ENCODE data around the gene NKAIN2. TPM values are rescaled to one million over a fixed set of nuclear protein-coding genes. Genes with fewer than 3 reads are reported as not detected.
"Not testable (repeated sequence)": the region's sequence is repeated elsewhere in the genome, so short reads cannot be mapped to it uniquely, and the experiment has no call there.

NKAIN2 gene
- polyA plus RNA-seq, 1 donor from 2014 or later = not detected

- no peak overlapping the region for H3K27ac Mint-ChIP-seq
- peaks cover 2 to 3% (median 3%) of the 10 kb centered on the region in 3 donors for H3K9me3 Mint-ChIP-seq
- no peaks in the 10 kb centered on the region for H3K36me3 Mint-ChIP-seq
- H3K4me3 Mint-ChIP-seq = no peak overlapping the region
- H3K27me3 Mint-ChIP-seq = no peaks in the 10 kb centered on the region
- no peaks in the 10 kb centered on the region for H3K4me1 Mint-ChIP-seq
Observed at GRCh38 chr6:123940551-123940950, 136.9 kb downstream of the NKAIN2 start.

GRCh38 chr6:123941855-123942254 is 138.2 kb downstream of the NKAIN2 start:
- no peaks in the 10 kb centered on the region for H3K27me3 Mint-ChIP-seq

DNA sequence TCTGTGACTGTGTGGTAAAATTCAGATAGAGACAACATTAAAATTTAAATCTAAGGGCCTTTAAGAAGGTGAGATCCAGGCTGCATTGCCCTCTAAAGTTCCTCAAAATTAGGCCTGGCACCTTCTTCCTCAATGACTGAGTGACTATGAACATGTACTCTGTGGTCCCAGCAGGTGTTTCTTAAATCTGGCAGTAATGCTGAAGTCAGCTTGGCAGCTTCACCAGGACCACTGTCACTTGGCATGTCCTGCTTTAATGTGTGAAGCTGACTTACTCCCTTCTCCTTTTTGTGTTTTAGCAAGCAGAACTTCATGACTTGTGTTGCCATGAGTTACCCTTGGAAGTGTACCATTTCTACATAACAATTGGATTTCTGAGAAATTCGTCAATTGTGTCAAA is 141.7 kb downstream of the NKAIN2 start:
- Mint-ChIP-seq H3K27me3 (no peaks in the 10 kb centered on the region), H3K9me3 (peaks cover 2 to 20% (median 5%) of the 10 kb centered on the region in 3 donors), H3K4me1 (no peaks in the 10 kb centered on the region), H3K36me3 (no peaks in the 10 kb centered on the region), H3K4me3 (no peak overlapping the region), H3K27ac (no peak overlapping the region)

More at GRCh38 chr6:123941855-123942254, 138.2 kb downstream of the NKAIN2 start:
- H3K9me3 Mint-ChIP-seq = peaks cover 2 to 3% (median 3%) of the 10 kb centered on the region in 3 donors
- H3K4me1 Mint-ChIP-seq = no peaks in the 10 kb centered on the region
- no peak overlapping the region for H3K4me3 Mint-ChIP-seq
- no peak overlapping the region for H3K27ac Mint-ChIP-seq
- H3K36me3 Mint-ChIP-seq = no peaks in the 10 kb centered on the region

GRCh38 chr6:123953920-123954319 is 150.3 kb downstream of the NKAIN2 start:
- Mint-ChIP-seq H3K27ac (no peak overlapping the region), H3K4me3 (no peak overlapping the region), H3K4me1 (peaks cover 0 to 1% (median 0%) of the 10 kb centered on the region in 3 donors), H3K36me3 (no peaks in the 10 kb centered on the region), H3K9me3 (peaks cover 1 to 27% (median 4%) of the 10 kb centered on the region in 3 donors), H3K27me3 (no peaks in the 10 kb centered on the region)

DNA sequence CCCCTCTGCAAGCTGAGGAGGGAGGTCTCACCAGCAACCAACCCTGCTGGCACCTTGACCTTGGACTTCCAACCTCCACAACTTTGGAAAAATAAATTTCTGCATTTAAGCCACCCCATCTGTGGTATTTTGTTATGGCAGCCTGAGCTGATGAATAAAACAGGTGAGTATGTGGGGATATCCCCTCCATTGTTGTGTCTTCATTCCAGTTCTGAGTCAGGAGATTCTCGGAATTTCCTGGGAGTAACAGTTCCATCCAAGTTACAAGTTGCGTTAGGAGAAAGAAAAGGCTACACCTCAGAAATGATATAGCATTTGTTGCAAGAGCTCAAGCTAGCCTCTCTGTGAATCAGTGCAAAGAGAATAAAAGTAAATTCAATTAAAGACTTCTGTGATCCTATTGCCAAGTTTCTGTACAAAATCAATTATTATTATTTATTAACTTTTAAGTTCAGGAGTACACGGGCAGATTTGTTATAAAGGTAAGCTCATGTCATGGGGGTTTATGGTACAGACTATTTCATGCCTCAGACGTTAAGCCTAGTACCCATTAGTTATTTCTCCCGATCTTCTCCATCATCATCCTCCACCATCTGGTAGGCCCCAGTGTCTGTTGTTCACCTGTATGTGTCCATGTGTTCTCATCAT is 153.0 kb downstream of the NKAIN2 start:
- no peak overlapping the region for H3K27ac Mint-ChIP-seq

DNA sequence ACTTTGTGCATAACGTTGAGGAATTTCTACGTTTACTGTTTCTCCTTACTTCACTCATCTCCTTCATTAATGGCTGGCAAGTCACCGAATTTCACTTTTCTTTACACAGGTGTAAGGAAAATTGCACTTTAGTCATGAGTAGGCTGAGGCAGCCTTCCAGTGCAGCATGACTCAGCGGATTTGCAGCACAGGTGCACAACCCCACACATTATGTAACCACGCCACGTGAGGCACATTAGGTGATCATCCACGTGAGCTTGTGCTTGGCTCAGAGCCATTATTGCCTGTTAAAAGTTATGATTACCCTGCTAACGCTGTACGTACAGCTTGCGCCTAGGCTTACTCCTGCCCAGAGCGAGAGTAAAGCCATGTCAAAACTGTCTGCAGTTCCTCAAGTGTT is 158.8 kb downstream of the NKAIN2 start:
- Mint-ChIP-seq H3K36me3 (no peaks in the 10 kb centered on the region), H3K27me3 (no peaks in the 10 kb centered on the region), H3K27ac (no peak overlapping the region), H3K4me3 (no peak overlapping the region), H3K4me1 (peaks cover 0 to 1% (median 0%) of the 10 kb centered on the region in 3 donors), H3K9me3 (peaks cover 0 to 3% (median 2%) of the 10 kb centered on the region in 3 donors)

More for the DNA sequence above, 153.0 kb downstream of the NKAIN2 start:
- Mint-ChIP-seq H3K9me3 (peaks cover 0 to 11% (median 3%) of the 10 kb centered on the region in 3 donors), H3K4me1 (peaks cover 0 to 1% (median 0%) of the 10 kb centered on the region in 3 donors), H3K36me3 (no peaks in the 10 kb centered on the region), H3K27me3 (no peaks in the 10 kb centered on the region), H3K4me3 (no peak overlapping the region)

- H3K27me3 Mint-ChIP-seq = no peaks in the 10 kb centered on the region
- H3K4me3 Mint-ChIP-seq = no peak overlapping the region
- no peak overlapping the region for H3K27ac Mint-ChIP-seq
- peaks cover 0 to 5% (median 2%) of the 10 kb centered on the region in 3 donors for H3K9me3 Mint-ChIP-seq
- no peaks in the 10 kb centered on the region for H3K4me1 Mint-ChIP-seq
- no peaks in the 10 kb centered on the region for H3K36me3 Mint-ChIP-seq
Observed at GRCh38 chr6:123965894-123966293, 162.2 kb downstream of the NKAIN2 start.

GRCh38 chr6:123966618-123967017 is 163.0 kb downstream of the NKAIN2 start:
- no peaks in the 10 kb centered on the region for H3K27me3 Mint-ChIP-seq

DNA sequence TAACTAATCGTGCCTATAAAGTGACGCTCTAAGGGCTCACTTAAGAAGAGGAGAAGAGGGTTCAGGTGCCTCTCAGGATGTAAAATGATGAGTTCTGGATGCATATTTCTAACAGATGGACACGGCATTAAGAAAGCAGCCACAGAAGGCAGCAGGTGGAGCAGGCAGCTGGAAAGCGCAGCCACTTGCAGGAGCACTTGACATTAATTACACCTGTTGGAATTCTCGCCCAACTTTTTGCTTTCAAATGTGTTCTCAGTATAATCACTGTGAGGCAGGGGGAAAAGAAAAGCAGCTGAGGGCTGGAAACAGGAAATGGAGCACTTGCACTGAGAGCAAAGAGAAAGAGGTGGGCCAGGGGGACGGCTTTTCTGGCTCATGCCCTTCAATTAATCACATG is 164.2 kb downstream of the NKAIN2 start:
- H3K9me3 Mint-ChIP-seq = peaks cover 0 to 5% (median 2%) of the 10 kb centered on the region in 3 donors
- no peak overlapping the region for H3K27ac Mint-ChIP-seq
- H3K27me3 Mint-ChIP-seq = no peaks in the 10 kb centered on the region
- H3K4me3 Mint-ChIP-seq = no peak overlapping the region
- H3K36me3 Mint-ChIP-seq = no peaks in the 10 kb centered on the region
- H3K4me1 Mint-ChIP-seq = no peaks in the 10 kb centered on the region

More at GRCh38 chr6:123966618-123967017, 163.0 kb downstream of the NKAIN2 start:
- H3K9me3 Mint-ChIP-seq = peaks cover 0 to 5% (median 2%) of the 10 kb centered on the region in 3 donors
- no peaks in the 10 kb centered on the region for H3K4me1 Mint-ChIP-seq
- no peaks in the 10 kb centered on the region for H3K36me3 Mint-ChIP-seq
- no peak overlapping the region for H3K27ac Mint-ChIP-seq
- H3K4me3 Mint-ChIP-seq = no peak overlapping the region

- Mint-ChIP-seq H3K36me3 (no peaks in the 10 kb centered on the region), H3K4me3 (no peak overlapping the region), H3K9me3 (peaks cover 0 to 10% (median 7%) of the 10 kb centered on the region in 3 donors)
Observed at GRCh38 chr6:123972600-123973294, 169.1 kb downstream of the NKAIN2 start.

DNA sequence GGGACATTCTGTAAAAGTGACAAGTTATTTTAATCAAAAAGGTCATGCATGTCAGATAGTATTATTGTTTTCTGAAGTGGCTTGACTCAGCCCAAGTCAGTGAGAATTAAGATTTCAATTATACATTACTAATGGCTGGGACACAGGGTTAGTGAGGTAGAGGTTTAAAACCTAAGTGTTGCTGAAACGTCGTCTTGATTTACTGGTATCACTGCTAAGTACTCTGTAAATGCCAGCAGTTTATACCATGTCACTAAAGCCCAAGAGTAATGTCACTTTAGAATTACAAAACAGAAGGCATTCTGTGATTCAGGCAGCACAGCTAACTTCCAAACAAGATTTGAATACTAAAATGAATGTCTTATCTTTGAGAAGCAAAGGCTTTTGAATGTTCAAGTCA is 176.6 kb downstream of the NKAIN2 start:
- no peaks in the 10 kb centered on the region for H3K36me3 Mint-ChIP-seq
- peaks cover 0 to 4% (median 1%) of the 10 kb centered on the region in 3 donors for H3K9me3 Mint-ChIP-seq
- no peaks in the 10 kb centered on the region for H3K4me1 Mint-ChIP-seq
- no peak overlapping the region for H3K4me3 Mint-ChIP-seq
- H3K27ac Mint-ChIP-seq = no peak overlapping the region
- H3K27me3 Mint-ChIP-seq = no peaks in the 10 kb centered on the region

More at GRCh38 chr6:123972600-123973294, 169.1 kb downstream of the NKAIN2 start:
- H3K27ac Mint-ChIP-seq = no peak overlapping the region
- H3K27me3 Mint-ChIP-seq = no peaks in the 10 kb centered on the region
- H3K4me1 Mint-ChIP-seq = no peaks in the 10 kb centered on the region

- peaks cover 0 to 2% (median 0%) of the 10 kb centered on the region in 3 donors for H3K9me3 Mint-ChIP-seq
- H3K27me3 Mint-ChIP-seq = no peaks in the 10 kb centered on the region
- no peaks in the 10 kb centered on the region for H3K36me3 Mint-ChIP-seq
- no peaks in the 10 kb centered on the region for H3K4me1 Mint-ChIP-seq
- no peak overlapping the region for H3K27ac Mint-ChIP-seq
- no peak overlapping the region for H3K4me3 Mint-ChIP-seq
Observed at GRCh38 chr6:123986938-123987337, 183.3 kb downstream of the NKAIN2 start.

- not testable (repeated sequence) for H3K36me3 Mint-ChIP-seq, H3K9me3 Mint-ChIP-seq, H3K27me3 Mint-ChIP-seq, H3K4me1 Mint-ChIP-seq, H3K4me3 Mint-ChIP-seq, H3K27ac Mint-ChIP-seq
Observed at GRCh38 chr6:123989918-123990317, 186.3 kb downstream of the NKAIN2 start.

- H3K27ac Mint-ChIP-seq = no peak overlapping the region
- peaks cover 0 to 2% (median 0%) of the 10 kb centered on the region in 3 donors for H3K9me3 Mint-ChIP-seq
- H3K4me1 Mint-ChIP-seq = no peaks in the 10 kb centered on the region
- peaks cover 3% of the 10 kb centered on the region for H3K36me3 Mint-ChIP-seq
- H3K27me3 Mint-ChIP-seq = no peaks in the 10 kb centered on the region
- H3K4me3 Mint-ChIP-seq = no peak overlapping the region
Observed at GRCh38 chr6:123990376-123990775, 186.7 kb downstream of the NKAIN2 start.

- Mint-ChIP-seq H3K4me3 (no peak overlapping the region), H3K9me3 (peaks cover 0 to 5% (median 0%) of the 10 kb centered on the region in 3 donors), H3K36me3 (peaks cover 3% of the 10 kb centered on the region), H3K27ac (no peak overlapping the region), H3K4me1 (no peaks in the 10 kb centered on the region), H3K27me3 (no peaks in the 10 kb centered on the region)
Observed at GRCh38 chr6:123994168-123994567, 190.5 kb downstream of the NKAIN2 start.

Data from IgD-negative memory B cell (primary cell).